ENCODE measurements around the gene RAB44. TPM values are rescaled to one million over a fixed set of nuclear protein-coding genes. Genes with fewer than 3 reads are reported as not detected.
A peak's percentile ranks its signal among the peaks of the same experiment; 100 is the strongest.

The RAB44 gene
- total RNA-seq, 4 donors from 2014 or later: 0.30 to 1.0 (median 0.63) TPM

GRCh38 chr6:36734486-36735060, 36.9 kb downstream of the RAB44 start:
- no peaks in the 10 kb centered on the region for H3K9me3 ChIP-seq
- H3K4me1 ChIP-seq: peaks cover 0 to 22% (median 10%) of the 10 kb centered on the region in 4 donors
- peak overlapping the region in 1 of 4 donors; percentile 29 for H3K4me3 ChIP-seq
- H3K36me3 ChIP-seq: no peaks in the 10 kb centered on the region
- peak overlapping the region in 3 of 4 donors; percentile 21 to 85 (median 76) for H3K27ac ChIP-seq
- WGBS, 2 donors: 73 to 80% methylated on average over 1 to 7 of the region's 7 CpGs
- DNase-seq (ENCODE audit: low spot score in 2 of 2): no peak
- H3K27me3 ChIP-seq: no peaks in the 10 kb centered on the region
- TF ChIP-seq POLR2A (IDR thresholded peaks at IDR 0.05): no peak
- TF ChIP-seq CTCF (IDR thresholded peaks at IDR 0.05): no peak
- no peak for TF ChIP-seq EP300 (IDR thresholded peaks at IDR 0.05)

GRCh38 chr6:36735110-36736071, 37.8 kb downstream of the RAB44 start:
- Histone ChIP-seq H3K36me3 (no peaks in the 10 kb centered on the region), H3K27me3 (no peaks in the 10 kb centered on the region), H3K27ac (peak overlapping the region; percentile 54 to 85 (median 68)), H3K4me3 (peak overlapping the region in 2 of 4 donors; percentile 10 to 29), H3K9me3 (no peaks in the 10 kb centered on the region), H3K4me1 (peaks cover 0 to 20% (median 10%) of the 10 kb centered on the region in 4 donors)
- DNase-seq (ENCODE audit: low spot score in 2 of 2): peak; percentile 73 to 86
- TF ChIP-seq POLR2A (IDR thresholded peaks at IDR 0.05) (peak in 1 of 2 donors; percentile 21), CTCF (IDR thresholded peaks at IDR 0.05) (peak in 1 of 5 experiments; percentile 18), EP300 (IDR thresholded peaks at IDR 0.05) (peak; percentile 35 to 80)
- WGBS, 2 donors: 15 to 16% methylated on average over 19 to 24 of the region's 24 CpGs

GRCh38 chr6:36737043-36737785, 39.6 kb downstream of the RAB44 start:
- Histone ChIP-seq H3K9me3 (no peaks in the 10 kb centered on the region), H3K27ac (no peak overlapping the region), H3K27me3 (no peaks in the 10 kb centered on the region), H3K4me1 (peaks cover 0 to 20% (median 10%) of the 10 kb centered on the region in 4 donors), H3K4me3 (no peak overlapping the region), H3K36me3 (no peaks in the 10 kb centered on the region)
- WGBS, 2 donors: 86 to 91% methylated on average over 12 to 13 of the region's 14 CpGs
- no peak for DNase-seq (ENCODE audit: low spot score in 2 of 2)
- TF ChIP-seq POLR2A (IDR thresholded peaks at IDR 0.05): no peak
- no peak for TF ChIP-seq CTCF (IDR thresholded peaks at IDR 0.05)
- TF ChIP-seq EP300 (IDR thresholded peaks at IDR 0.05): no peak

- 96 to 97% methylated on average over 1 of the region's 1 CpG for WGBS, 2 donors
Measured at GRCh38 chr6:36738108-36738507, 40.5 kb downstream of the RAB44 start.

More at GRCh38 chr6:36738108-36738507, 40.5 kb downstream of the RAB44 start:
- Histone ChIP-seq H3K9me3 (no peaks in the 10 kb centered on the region), H3K4me3 (no peak overlapping the region), H3K27me3 (no peaks in the 10 kb centered on the region), H3K36me3 (no peaks in the 10 kb centered on the region), H3K27ac (no peak overlapping the region), H3K4me1 (peaks cover 0 to 20% (median 10%) of the 10 kb centered on the region in 4 donors)
- no peak for DNase-seq (ENCODE audit: low spot score in 2 of 2)
- TF ChIP-seq EP300 (IDR thresholded peaks at IDR 0.05): no peak
- no peak for TF ChIP-seq CTCF (IDR thresholded peaks at IDR 0.05)
- no peak for TF ChIP-seq POLR2A (IDR thresholded peaks at IDR 0.05)

Measured in tibial nerve (tissue), 4 donors.